HG02884 (cell line): ENCODE data around the gene ZKSCAN2.

Source experiments
- ATAC-seq: cut with Tn5 transposase; IDR thresholded peaks from one replicate; pipeline ENCODE4 v1.9.1; 2021; ENCODE audit warnings: mild to moderate bottlenecking, moderate library complexity; ENCODE audit not compliant: unreplicated experiment

Gene ZKSCAN2

DNA sequence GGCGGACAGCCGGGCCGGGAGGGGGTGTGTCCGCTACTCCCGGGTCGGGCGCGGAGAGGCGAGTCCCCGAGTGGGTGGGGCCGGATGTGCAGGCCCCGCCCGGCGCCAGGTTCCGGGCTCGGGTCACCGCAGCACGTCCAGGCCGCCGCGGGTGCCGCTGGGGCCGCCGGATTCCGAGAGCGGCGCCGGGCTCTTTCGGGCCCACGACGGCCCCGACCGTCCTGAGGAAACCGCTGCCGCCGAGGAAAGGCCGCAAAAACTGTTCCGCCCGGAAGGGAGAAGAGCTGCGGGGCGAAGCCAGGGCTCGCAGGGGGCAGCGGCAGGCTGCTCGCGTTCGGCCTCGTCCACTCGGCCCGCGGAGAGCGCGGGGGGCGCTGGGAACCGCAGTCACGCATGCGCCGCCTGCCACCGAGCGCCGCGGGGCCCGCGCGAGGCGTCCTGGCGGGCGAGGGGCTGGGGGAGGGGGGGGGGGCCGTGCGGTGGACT lies at the start of gene ZKSCAN2:
Gene ZKSCAN2 (minus strand): TSS at position 376 of the 486 bp plus-strand sequence. CDS start 718 bp downstream, outside the sequence.
- ATAC-seq: peak; percentile 84

- no peak for ATAC-seq
Measured at GRCh38 chr16:25299792-25300590, 42.3 kb upstream of the ZKSCAN2 start.

GRCh38 chr16:25298165-25298872 lies 40.7 kb upstream of the ZKSCAN2 start:
- ATAC-seq: no peak

DNA sequence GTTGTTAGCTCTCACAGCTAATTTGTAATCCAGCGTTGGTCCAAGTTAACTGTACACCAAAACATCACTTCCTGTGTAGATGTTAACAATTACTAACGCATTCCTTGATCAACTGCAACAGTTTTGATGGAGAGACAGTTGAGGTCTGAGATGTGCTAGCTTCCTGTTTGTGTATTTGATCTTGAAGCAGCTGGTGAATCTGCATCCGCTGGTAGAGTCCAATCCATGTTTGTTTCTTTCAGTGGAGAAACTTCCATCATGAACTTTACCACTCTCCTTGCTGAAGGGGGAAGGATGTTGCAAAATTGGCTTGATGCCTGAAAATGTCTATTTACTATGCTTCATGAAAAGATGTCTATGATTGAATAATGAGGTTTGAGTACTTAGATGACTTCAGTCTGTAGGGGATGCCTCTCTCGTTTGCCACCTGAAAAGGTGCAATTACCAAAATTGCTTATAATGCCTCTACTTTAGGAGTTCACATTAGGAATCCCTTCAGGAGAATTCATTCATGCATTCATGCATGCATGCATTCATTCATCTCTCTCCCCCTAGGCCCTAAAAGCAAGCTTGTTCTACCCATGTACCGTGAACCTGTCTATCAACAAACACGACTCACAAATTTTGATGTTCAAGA lies 39.6 kb upstream of the ZKSCAN2 start:
- ATAC-seq: no peak

DNA sequence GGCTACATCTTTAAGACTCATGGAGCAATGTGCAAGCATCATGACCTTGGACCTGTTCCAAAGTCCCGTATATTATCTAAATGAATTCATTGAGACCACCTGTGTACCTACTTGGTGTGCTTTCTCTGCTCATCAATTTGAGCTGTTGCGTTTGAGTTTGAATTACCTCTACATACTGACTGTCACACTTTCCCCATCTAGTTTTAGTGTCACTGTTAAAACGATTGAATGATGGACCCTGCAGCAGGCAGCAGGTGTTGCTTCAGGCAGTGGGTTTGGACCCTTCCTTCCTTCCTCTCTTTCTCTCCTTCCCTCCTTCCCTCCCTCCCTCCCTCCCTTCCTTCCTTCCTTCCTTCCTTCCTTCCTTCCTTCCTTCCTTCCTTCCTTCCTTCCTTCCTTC lies 33.9 kb upstream of the ZKSCAN2 start:
- ATAC-seq: no peak

GRCh38 chr16:25289466-25289865 lies 31.8 kb upstream of the ZKSCAN2 start:
- no peak for ATAC-seq

GRCh38 chr16:25279491-25279890 lies 21.8 kb upstream of the ZKSCAN2 start:
- ATAC-seq: no peak

DNA sequence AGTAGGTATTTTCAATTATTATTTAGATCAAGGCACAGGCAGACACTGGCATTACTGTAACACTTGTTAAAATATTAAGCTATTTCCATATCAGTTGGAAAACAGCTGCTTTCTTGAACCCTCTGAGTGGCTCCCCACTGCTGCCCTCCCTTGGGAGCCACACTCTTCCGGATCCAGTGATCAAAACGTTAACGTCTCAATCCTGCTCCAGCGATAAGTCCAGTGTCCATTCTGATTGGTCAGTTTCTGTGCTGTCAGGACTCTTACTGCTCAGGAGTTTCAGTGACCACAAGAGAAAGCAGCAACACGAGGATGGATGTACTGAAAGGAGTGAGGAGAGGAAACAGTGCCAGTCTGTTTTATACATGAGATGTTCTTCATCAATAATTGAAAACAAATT lies 13.8 kb upstream of the ZKSCAN2 start:
- ATAC-seq: no peak

DNA sequence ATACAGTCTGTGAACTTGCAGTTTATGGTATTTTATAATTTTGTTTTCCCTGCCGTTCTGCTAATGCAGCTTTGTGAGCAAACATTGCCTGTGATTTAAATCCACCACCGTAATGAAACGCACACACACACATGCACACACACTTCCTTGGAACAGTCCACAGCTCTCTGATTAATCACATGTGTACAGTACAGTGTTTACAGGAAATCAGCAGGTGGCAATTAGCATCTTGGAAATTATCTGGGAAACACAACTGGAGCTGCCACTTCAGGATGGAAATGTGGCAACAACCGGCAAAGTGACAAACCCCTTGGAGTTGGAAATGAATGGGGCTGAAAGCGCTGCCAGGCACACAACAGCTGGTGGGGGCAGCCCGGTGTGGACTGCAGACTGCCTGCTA lies 12.9 kb upstream of the ZKSCAN2 start:
- ATAC-seq: no peak

DNA sequence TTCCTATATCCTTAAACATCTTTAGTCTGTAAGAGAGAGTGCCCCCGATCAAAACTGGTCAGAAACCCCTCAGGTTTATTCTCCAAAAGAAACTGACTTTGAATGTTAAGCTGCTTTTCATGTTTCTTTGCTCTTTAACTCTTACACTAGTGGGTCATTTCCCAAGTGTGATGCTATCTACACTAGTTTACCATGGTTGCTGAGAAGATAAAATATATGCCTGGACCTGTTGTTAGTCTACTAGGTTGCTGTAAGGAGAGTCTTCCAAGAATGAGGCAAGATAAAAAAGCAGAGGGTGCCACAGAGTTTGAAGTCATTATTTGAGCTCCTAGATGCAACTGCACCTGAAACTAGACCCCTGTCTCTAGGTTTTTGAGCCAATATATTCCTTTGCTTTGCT lies 12.2 kb upstream of the ZKSCAN2 start:
- no peak for ATAC-seq

DNA sequence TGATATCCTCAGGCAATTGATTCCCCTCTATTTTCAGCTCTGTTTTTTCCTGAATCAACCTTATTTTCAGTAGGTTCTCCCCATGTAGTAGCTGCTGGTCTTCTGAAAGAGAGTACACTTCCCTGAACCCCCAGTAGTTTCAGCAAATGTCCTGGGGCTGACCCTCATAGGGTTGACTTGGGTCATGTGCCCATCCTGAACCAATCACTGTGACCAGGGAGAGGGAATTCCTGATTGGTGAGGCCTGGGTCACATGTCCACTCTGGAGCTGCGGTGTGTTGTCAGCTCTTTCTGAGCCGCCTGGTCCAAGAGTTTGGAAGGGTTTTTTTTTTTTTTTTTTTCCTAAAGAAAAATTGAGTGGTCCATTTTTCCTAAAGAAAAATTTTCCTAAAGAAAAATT lies 8.3 kb upstream of the ZKSCAN2 start:
- no peak for ATAC-seq

DNA sequence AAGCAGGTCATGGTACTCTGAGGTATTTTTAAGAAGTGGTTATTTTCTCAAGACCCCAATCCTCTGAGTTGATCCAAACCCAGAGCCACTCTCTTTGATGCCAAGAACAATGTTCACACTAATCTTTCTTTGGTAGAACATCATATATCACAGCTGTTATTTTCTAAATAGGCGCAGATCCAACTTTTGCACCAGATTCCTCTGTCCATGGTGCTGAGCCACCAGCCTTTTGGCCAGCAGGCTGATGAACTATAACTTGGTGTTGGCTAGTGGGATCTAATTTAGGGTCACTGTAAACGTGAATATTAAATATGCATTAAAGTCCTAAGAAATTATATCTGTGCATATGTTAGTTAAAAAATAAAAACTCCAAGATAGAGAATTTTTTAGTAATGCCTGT lies 7.0 kb upstream of the ZKSCAN2 start:
- no peak for ATAC-seq

DNA sequence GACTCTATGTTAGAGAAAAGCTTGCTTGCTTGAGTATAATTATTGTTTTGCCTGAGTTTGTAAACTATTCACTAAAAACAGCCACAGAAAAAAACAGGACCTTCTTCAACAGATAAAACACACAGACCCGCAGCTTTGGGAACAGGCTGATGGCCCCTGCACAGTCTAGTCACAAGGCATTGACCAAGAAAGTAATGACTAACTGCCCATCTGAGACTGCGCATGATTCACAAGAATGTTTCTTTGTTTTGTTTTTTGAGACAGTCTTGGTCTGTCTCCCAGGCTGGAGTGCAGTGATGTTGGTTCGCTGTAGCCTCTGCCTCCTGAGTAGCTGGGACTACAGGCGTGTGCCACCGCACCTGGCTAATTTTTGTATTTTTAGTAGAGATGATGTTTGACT lies 2.8 kb upstream of the ZKSCAN2 start:
- no peak for ATAC-seq

GRCh38 chr16:25258861-25259179 lies 1.2 kb upstream of the ZKSCAN2 start:
- no peak for ATAC-seq

GRCh38 chr16:25257956-25258860 lies 563 bp upstream of the ZKSCAN2 start:
- ATAC-seq: peak; percentile 35

DNA sequence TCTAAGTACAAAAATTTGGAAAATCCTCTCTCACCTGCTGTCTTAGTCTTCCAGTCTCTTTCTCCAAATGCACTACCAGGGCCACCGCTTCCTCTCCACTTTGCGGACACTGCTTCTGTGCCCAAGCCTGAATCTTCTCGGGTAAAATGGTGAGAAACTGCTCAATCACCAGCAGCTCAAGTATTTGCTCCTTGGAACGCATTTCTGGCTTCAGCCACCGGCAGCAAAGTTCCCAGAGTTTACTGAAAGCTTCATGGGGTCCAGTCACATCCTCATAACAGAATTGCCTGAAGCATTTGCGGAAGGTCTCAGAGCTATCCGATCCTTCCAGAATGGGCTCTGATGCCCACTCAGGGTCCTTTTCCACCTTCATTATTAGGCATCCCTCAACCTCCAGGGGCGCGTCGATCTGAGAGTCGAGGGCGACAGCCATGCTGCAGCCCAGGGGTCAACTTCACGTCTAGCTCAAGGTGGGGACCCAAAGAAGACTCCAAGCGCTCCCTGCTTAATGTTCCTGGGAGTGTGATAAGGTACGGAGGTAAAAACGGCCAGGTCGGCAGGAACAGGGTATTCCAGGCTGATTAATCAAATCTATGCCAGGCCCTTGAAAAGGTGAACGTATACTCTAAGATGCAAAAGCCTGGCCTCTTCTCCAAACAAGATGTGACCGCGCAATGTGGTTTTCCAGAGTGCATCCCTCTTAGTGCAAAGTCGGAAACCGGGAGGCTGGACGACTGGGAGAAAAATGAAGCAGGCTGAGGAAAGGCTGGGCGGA lies 763 bp downstream of the ZKSCAN2 start:
- ATAC-seq: peak; percentile 4

DNA sequence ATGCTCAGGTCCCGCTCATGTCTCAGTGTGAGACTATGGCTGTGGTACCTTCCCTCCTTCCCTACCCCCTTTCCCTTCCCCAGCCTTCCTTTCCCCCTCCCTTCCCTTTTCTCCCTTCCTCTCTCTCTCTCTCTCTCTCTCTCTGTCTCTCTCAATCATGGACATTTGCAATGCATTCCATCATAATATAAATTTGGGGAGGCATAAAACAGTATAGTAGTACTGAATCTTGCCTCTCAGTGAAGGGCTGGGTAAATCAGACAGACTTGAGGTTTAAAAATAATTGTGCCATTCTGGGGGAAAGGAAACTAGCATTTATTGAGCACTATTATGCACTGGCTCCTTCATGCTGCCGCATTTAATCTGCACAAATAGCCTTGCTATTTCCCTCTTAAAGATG lies 4.3 kb downstream of the ZKSCAN2 start:
- ATAC-seq: no peak

GRCh38 chr16:25250467-25250866 lies 7.2 kb downstream of the ZKSCAN2 start:
- ATAC-seq: no peak

GRCh38 chr16:25235991-25236390 lies 21.7 kb downstream of the ZKSCAN2 start:
- no peak for ATAC-seq

- no peak for ATAC-seq
Measured at GRCh38 chr16:25228372-25228771, 29.3 kb downstream of the ZKSCAN2 start.
